ENCODE measurements around the gene CHID1. TPM values are rescaled to one million over a fixed set of nuclear protein-coding genes. Genes with fewer than 3 reads are reported as not detected.

The CHID1 gene
- total RNA-seq, 3 donors from 2014 or later = 52.3 to 64.3 (median 55.3) TPM

- no peaks in the 10 kb centered on the region for H3K9me3 ChIP-seq
- H3K4me1 ChIP-seq (ENCODE audit: low read depth) = peaks cover 13% of the 10 kb centered on the region
- no peak for ATAC-seq
- intact Hi-C loops (cut with DNase I, micrococcal nuclease) = no loop called here
- H3K36me3 ChIP-seq (ENCODE audit: low read depth) = no peaks in the 10 kb centered on the region
- no peak for DNase-seq
- H3K4me3 ChIP-seq = no peak overlapping the region
- no peak for TF ChIP-seq CTCF (IDR thresholded peaks at IDR 0.05)
These were observed 59.5 kb downstream of the CHID1 start for GRCh38 chr11:850775-851763.

- TF ChIP-seq CTCF (IDR thresholded peaks at IDR 0.05) = no peak
- intact Hi-C loops (cut with DNase I, micrococcal nuclease) = loop anchor here in 1 of 2 donors (5.0 kb wide), 1 partner anchor 202 kb away; no protein-coding TSS in a partner anchor
- Histone ChIP-seq H3K4me1 (ENCODE audit: low read depth) (peaks cover 13% of the 10 kb centered on the region), H3K4me3 (no peak overlapping the region), H3K36me3 (ENCODE audit: low read depth) (no peaks in the 10 kb centered on the region), H3K9me3 (no peaks in the 10 kb centered on the region)
- ATAC-seq (no peak), DNase-seq (no peak)
These were observed 60.4 kb downstream of the CHID1 start for GRCh38 chr11:849951-850774.

GRCh38 chr11:849104-849824, 61.3 kb downstream of the CHID1 start:
- Histone ChIP-seq H3K9me3 (no peaks in the 10 kb centered on the region), H3K4me3 (no peak overlapping the region), H3K36me3 (ENCODE audit: low read depth) (no peaks in the 10 kb centered on the region), H3K4me1 (ENCODE audit: low read depth) (peaks cover 19% of the 10 kb centered on the region)
- ATAC-seq (no peak), DNase-seq (no peak)
- no peak for TF ChIP-seq CTCF (IDR thresholded peaks at IDR 0.05)
- intact Hi-C loops (cut with DNase I, micrococcal nuclease) = loop anchor here in 1 of 2 donors (5.0 kb wide), 1 partner anchor 203 kb away; no protein-coding TSS in a partner anchor

GRCh38 chr11:848380-848931, 62.2 kb downstream of the CHID1 start:
- no peaks in the 10 kb centered on the region for H3K9me3 ChIP-seq
- intact Hi-C loops (cut with DNase I, micrococcal nuclease) = loop anchor here in 1 of 2 donors (5.0 kb wide), 1 partner anchor 204 kb away; no protein-coding TSS in a partner anchor
- H3K4me3 ChIP-seq = no peak overlapping the region
- peak; percentile 62 for ATAC-seq
- peak; percentile 93 for TF ChIP-seq CTCF (IDR thresholded peaks at IDR 0.05)
- no peaks in the 10 kb centered on the region for H3K36me3 ChIP-seq (ENCODE audit: low read depth)
- H3K4me1 ChIP-seq (ENCODE audit: low read depth) = peaks cover 27% of the 10 kb centered on the region
- peak in 2 of 3 donors; percentile 65 to 76 for DNase-seq

- ATAC-seq (no peak), DNase-seq (no peak)
- Histone ChIP-seq H3K9me3 (no peaks in the 10 kb centered on the region), H3K4me3 (no peak overlapping the region), H3K4me1 (ENCODE audit: low read depth) (peaks cover 33% of the 10 kb centered on the region), H3K36me3 (ENCODE audit: low read depth) (no peaks in the 10 kb centered on the region)
- intact Hi-C loops (cut with DNase I, micrococcal nuclease) = loop anchor here in 1 of 2 donors (5.0 kb wide), 1 partner anchor 204 kb away; no protein-coding TSS in a partner anchor
- no peak for TF ChIP-seq CTCF (IDR thresholded peaks at IDR 0.05)
These were observed 62.7 kb downstream of the CHID1 start for GRCh38 chr11:847876-848275.
